MCF 10A (cell line): ENCODE data around the gene NKX2-2. TPM values are rescaled to one million over a fixed set of nuclear protein-coding genes. Genes with fewer than 3 reads are reported as not detected.

Experiments
- BruUV-seq: library from RNA; stranded (reverse); fragments of 400-500 nt; replicated peaks from 2 replicates; lab custom pipeline; 2021; lab: Mats Ljungman, UMichigan
- CTCF ChIA-PET: fragments of 300-600 bp; sonication (Branson Sonifier 250); formaldehyde crosslinking; extraction: SDS; loops from one replicate; lab custom pipeline; 2021; ENCODE audit warnings: antibody characterized with exemption, inconsistent platforms; lab: Yijun Ruan, JAX
- POLR2A ChIA-PET: fragments of 300-600, 350-650 bp; sonication (Branson Sonifier 250); formaldehyde crosslinking; extraction: SDS; loops from one replicate; lab custom pipeline; 2020; ENCODE audit warnings: antibody characterized with exemption, inconsistent platforms; lab: Yijun Ruan, JAX
- DNase-seq: peaks from one replicate; pipeline ENCODE4 v3.0.0-alpha.2; 2018; ENCODE audit not compliant: unreplicated experiment
- H3K27ac Mint-ChIP-seq: one replicate; pipeline ENCODE4 v1.8.0; 2022; ENCODE audit warnings: mild to moderate bottlenecking, low read depth, mixed read lengths; ENCODE audit not compliant: unreplicated experiment
- H3K27me3 Mint-ChIP-seq: one replicate; pipeline ENCODE4 v1.8.0; 2022; ENCODE audit warnings: mixed read lengths; ENCODE audit not compliant: insufficient read depth, unreplicated experiment
- H3K36me3 Mint-ChIP-seq: one replicate; pipeline ENCODE4 v1.8.0; 2022; ENCODE audit warnings: mild to moderate bottlenecking, moderate library complexity, mixed read lengths; ENCODE audit not compliant: insufficient read depth, unreplicated experiment
- H3K4me1 Mint-ChIP-seq: one replicate; pipeline ENCODE4 v1.8.0; 2022; ENCODE audit warnings: mixed read lengths; ENCODE audit not compliant: insufficient read depth, unreplicated experiment
- H3K4me3 Mint-ChIP-seq: one replicate; pipeline ENCODE4 v1.8.0; 2022; ENCODE audit warnings: mild to moderate bottlenecking, moderate library complexity, mixed read lengths; ENCODE audit not compliant: unreplicated experiment
- H3K9me3 Mint-ChIP-seq: one replicate; pipeline ENCODE4 v1.8.0; 2022; ENCODE audit warnings: mixed read lengths; ENCODE audit not compliant: unreplicated experiment
- CTCF ChIP-seq: fragments of 200-600 bp; IDR thresholded peaks from one replicate; pipeline ENCODE4 v1.8.0; 2022; ENCODE audit warnings: antibody characterized with exemption, mild to moderate bottlenecking; ENCODE audit not compliant: unreplicated experiment
- intact Hi-C: fragments of 100-400 bp; cut with micrococcal nuclease; formaldehyde crosslinking; loops from 2 replicates; pipeline ENCODE4 v1.14.1; 2022
- total RNA-seq: library from RNA; stranded (reverse); gene quantifications from 2 replicates; pipeline ENCODE4 v1.2.3, GENCODE V29; 2022

Gene NKX2-2
- total RNA-seq, 1 experiment from 2014 or later, result not detected

GRCh38 chr20:21523895-21524294 is 10.0 kb upstream of the NKX2-2 start:
- ChIA-PET CTCF (interaction anchor here (0.5 to 2.5 kb wide), 6 partner anchors 12 to 288 kb away, joined by 3 to 14 read pairs (median 5); no protein-coding TSS in a partner anchor), POLR2A (no interaction called here)
- TF ChIP-seq CTCF, result no peak
- Mint-ChIP-seq H3K27ac (no peak overlapping the region), H3K4me1 (no peaks in the 10 kb centered on the region), H3K9me3 (peaks cover 7% of the 10 kb centered on the region), H3K27me3 (peaks cover 79% of the 10 kb centered on the region), H3K36me3 (no peaks in the 10 kb centered on the region), H3K4me3 (no peak overlapping the region)
- DNase-seq, result no peak
- intact Hi-C loops, result no loop called here
- BruUV-seq, result no TSS peak

GRCh38 chr20:21523281-21523868 is 9.5 kb upstream of the NKX2-2 start:
- POLR2A ChIA-PET, result no interaction called here
- Mint-ChIP-seq H3K4me3 (no peak overlapping the region), H3K27ac (no peak overlapping the region), H3K27me3 (peaks cover 85% of the 10 kb centered on the region), H3K36me3 (no peaks in the 10 kb centered on the region), H3K9me3 (peaks cover 7% of the 10 kb centered on the region), H3K4me1 (no peaks in the 10 kb centered on the region)
- intact Hi-C loops, result no loop called here
- no peak for TF ChIP-seq CTCF
- no peak for DNase-seq
- CTCF ChIA-PET, result interaction anchor here (1.2 to 2.3 kb wide), 3 partner anchors 12 to 288 kb away, joined by 4 to 7 read pairs (median 4); no protein-coding TSS in a partner anchor
- no TSS peak for BruUV-seq

GRCh38 chr20:21522481-21523280 is 8.8 kb upstream of the NKX2-2 start:
- intact Hi-C loops, result no loop called here
- BruUV-seq, result no TSS peak
- no peaks in the 10 kb centered on the region for H3K4me1 Mint-ChIP-seq
- no peaks in the 10 kb centered on the region for H3K36me3 Mint-ChIP-seq
- H3K9me3 Mint-ChIP-seq, result peaks cover 7% of the 10 kb centered on the region
- CTCF ChIA-PET, result interaction anchor here (0.6 to 2.3 kb wide), 3 partner anchors 16 to 287 kb away, joined by 4 to 7 read pairs (median 5); no protein-coding TSS in a partner anchor
- POLR2A ChIA-PET, result no interaction called here
- DNase-seq, result no peak
- H3K27me3 Mint-ChIP-seq, result peaks cover 88% of the 10 kb centered on the region
- no peak overlapping the region for H3K27ac Mint-ChIP-seq
- H3K4me3 Mint-ChIP-seq, result no peak overlapping the region
- TF ChIP-seq CTCF, result no peak
